Choroid plexus epithelial cell (primary cell): Measurements from ENCODE around the gene ANO10.
A peak's percentile ranks its signal among the peaks of the same experiment; 100 is the strongest.

Source experiments
- DNase-seq: peaks from one replicate; pipeline ENCODE4 v3.0.0-alpha.2; 2010; ENCODE audit warnings: low read depth
- H3K4me3 ChIP-seq: 2 replicates; pipeline ENCODE4 v1.5.1; 2011; ENCODE audit warnings: low read depth, mild to moderate bottlenecking, control low read depth, low read length, moderate library complexity
- CTCF ChIP-seq: conservative IDR thresholded peaks from 2 replicates; pipeline ENCODE4 v1.5.1; 2011; ENCODE audit warnings: low read depth, mild to moderate bottlenecking, control low read depth, inconsistent platforms, low read length, moderate library complexity

Gene ANO10

DNA sequence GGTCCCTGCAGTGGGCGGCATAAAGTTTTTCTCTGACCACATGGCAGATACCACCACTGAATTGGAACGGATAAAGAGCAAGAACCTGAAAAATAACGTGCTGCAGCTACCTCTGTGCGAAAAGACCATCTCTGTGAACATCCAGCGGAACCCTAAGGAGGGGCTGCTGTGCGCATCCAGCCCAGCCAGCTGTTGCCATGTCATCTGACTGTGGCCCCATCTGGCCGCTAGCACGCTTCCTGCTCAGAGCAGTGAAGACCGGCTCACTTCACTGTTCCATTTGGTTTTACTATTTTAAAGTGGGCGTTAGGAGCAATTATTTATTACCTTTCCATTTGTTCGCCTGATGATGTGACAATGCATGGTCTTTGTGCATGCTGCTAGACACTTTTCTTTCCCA is 273.5 kb downstream of the ANO10 start:
- no peak for TF ChIP-seq CTCF
- DNase-seq: no peak
- H3K4me3 ChIP-seq: no peak overlapping the region

GRCh38 chr3:43347774-43348173 is 274.0 kb downstream of the ANO10 start:
- TF ChIP-seq CTCF: no peak
- DNase-seq: no peak
- H3K4me3 ChIP-seq: no peak overlapping the region

- TF ChIP-seq CTCF: no peak
- no peak overlapping the region for H3K4me3 ChIP-seq
- peak; percentile 79 for DNase-seq
Measured at GRCh38 chr3:43346978-43347749, 274.6 kb downstream of the ANO10 start.

DNA sequence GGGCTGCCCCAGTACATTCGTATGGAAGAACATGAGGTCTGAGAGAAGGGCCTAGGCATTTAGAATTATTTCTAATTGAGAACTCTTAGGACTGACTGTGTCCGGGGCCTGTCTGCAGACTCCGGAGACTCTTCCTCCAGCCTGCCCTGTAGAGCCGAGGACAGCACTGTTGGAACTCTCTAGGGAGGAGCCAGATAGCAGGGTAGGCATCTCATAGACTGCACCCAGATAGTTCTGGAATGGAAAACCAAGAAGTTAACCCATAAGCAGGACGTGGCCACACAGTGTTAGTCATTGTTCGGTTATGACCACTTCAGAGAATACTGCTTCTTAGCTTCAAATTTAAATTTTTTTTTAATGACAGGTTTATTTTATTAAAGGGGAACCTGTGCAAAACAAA is 275.9 kb downstream of the ANO10 start:
- peak; percentile 68 for DNase-seq
- no peak overlapping the region for H3K4me3 ChIP-seq
- no peak for TF ChIP-seq CTCF

DNA sequence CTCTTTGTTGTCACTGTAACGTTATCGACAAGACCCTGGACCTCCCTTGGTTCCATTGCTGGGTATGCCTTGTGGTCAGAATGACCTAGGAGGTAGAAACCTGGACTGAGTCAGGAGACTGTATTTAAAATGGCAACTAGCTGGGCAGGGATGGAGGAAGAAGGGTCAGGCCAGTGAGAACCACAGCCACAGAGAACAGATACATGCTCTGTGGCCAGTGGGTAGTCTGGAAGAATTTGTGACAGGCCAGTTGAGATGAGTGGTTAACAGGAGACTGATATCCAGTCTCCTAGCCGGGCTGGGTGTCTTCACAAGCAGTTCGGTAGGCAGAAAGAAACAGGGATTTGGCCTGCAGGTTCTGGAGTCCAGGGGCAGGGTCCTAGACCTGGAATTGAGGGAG is 276.6 kb downstream of the ANO10 start:
- no peak overlapping the region for H3K4me3 ChIP-seq
- DNase-seq: no peak
- no peak for TF ChIP-seq CTCF

DNA sequence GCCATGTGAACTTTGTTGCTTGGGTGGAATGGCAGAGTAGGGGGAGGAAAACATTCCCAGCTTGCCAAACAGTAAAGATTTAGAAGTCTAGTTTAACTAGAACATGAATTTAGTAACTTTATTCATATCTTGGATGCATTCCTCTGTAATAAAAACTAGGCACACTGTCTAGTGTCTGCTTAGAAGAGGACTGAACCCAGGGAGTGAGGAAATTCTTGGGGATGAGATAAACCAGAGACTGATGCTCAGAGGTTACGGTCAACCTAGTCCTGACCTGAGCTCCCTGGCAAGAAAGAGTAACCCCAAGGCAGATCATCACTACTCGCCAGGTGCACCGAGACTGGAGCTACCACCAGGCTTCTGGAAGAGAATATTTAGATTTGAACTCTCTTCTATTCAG is 277.3 kb downstream of the ANO10 start:
- no peak for DNase-seq
- no peak for TF ChIP-seq CTCF
- no peak overlapping the region for H3K4me3 ChIP-seq

DNA sequence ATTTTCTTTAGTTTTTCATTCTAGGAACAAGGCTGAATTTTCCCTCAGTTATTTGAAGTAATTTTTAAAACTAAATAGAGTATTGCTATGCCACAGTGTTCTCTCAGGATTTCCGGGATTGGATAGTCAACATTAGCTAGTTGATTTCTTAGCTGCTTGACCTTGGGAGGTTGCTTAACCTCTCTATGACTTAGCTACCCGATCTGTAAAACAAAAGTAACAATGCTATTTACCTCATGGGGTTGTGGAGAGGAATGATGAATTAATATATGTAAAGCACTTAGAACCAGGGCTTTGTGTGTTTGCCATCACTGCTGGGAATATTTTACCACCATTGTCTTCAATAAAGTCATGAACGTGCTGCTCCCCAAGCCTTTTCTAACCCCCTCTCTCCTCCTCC is 278.0 kb downstream of the ANO10 start:
- TF ChIP-seq CTCF: no peak
- no peak for DNase-seq
- no peak overlapping the region for H3K4me3 ChIP-seq
